ENCODE results near the gene UCK2.

- TF ChIP-seq CTCF (IDR thresholded peaks at IDR 0.05; ENCODE audit: extremely low read depth in 1 of 2, insufficient read depth in 1 of 2, low read depth in 1 of 2, low read length in 2 of 2) (no peak), EZH2 (IDR thresholded peaks at IDR 0.05; ENCODE audit: borderline replicate concordance, low read depth, low read length, severe bottlenecking) (no peak), FOS (IDR thresholded peaks at IDR 0.05; ENCODE audit: borderline replicate concordance, insufficient read depth, low read length) (no peak), POLR2AphosphoS5 (IDR thresholded peaks at IDR 0.05; ENCODE audit: insufficient read depth, low read depth, low read length) (no peak), JUN (IDR thresholded peaks at IDR 0.05; ENCODE audit: borderline replicate concordance, insufficient read depth, insufficient read length, low read depth) (no peak), MAX (IDR thresholded peaks at IDR 0.05; ENCODE audit: insufficient read depth, insufficient read length) (no peak), MYC (IDR thresholded peaks at IDR 0.05; ENCODE audit: low read depth, low read length) (no peak)
Measured at GRCh38 chr1:165936542-165936941, 109.1 kb downstream of the UCK2 start.
